ENCODE results near the gene C1orf226. TPM values are rescaled to one million over a fixed set of nuclear protein-coding genes. Genes with fewer than 3 reads are reported as not detected.

C1orf226 gene
- polyA plus RNA-seq, 1 donor (not counting 4 experiments of a cell fraction or from before 2014, with no cell fraction given), result 0.12 TPM

DNA sequence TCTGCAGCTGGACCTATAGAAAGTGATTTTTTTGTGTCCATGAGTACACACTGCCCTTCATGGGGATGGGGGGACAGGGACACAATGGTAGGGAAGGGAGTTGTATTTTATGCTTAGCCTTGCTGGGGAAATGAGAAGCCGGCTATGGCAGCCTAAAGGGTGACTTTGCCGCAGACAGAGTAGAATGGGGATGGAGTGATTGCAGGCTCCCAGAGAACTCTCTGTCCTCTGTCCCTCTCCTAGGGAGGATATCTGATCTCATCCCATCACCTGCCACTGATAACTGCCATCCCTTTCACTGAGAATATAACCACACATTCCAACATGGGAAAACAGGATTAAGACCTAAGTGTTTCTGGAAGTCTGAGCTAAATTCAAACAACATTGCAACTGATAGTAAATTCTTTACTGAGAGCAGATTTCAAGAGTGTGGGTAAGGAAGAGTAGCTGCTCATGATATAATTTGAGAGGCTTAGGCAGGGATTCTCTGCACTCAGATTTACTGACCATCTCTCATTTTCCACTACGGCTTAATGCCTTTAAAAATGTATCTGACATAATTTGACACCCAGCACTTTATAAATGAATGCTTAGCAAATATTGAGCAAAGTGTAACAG lies 16.5 kb downstream of the C1orf226 start:
- TF ChIP-seq EZH2 (IDR thresholded peaks at IDR 0.05; ENCODE audit: low read length), result no peak
- TF ChIP-seq, protein P1, sequence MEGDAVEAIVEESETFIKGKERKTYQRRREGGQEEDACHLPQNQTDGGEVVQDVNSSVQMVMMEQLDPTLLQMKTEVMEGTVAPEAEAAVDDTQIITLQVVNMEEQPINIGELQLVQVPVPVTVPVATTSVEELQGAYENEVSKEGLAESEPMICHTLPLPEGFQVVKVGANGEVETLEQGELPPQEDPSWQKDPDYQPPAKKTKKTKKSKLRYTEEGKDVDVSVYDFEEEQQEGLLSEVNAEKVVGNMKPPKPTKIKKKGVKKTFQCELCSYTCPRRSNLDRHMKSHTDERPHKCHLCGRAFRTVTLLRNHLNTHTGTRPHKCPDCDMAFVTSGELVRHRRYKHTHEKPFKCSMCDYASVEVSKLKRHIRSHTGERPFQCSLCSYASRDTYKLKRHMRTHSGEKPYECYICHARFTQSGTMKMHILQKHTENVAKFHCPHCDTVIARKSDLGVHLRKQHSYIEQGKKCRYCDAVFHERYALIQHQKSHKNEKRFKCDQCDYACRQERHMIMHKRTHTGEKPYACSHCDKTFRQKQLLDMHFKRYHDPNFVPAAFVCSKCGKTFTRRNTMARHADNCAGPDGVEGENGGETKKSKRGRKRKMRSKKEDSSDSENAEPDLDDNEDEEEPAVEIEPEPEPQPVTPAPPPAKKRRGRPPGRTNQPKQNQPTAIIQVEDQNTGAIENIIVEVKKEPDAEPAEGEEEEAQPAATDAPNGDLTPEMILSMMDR (optimal IDR thresholded peaks at IDR 0.05 in 1 of 3, IDR thresholded peaks at IDR 0.05 in 1 of 3, conservative IDR thresholded peaks at IDR 0.05 in 1 of 3; ENCODE audit: extremely low read depth in 1 of 3, insufficient read depth in 2 of 3, low read length in 3 of 3), result no peak

DNA sequence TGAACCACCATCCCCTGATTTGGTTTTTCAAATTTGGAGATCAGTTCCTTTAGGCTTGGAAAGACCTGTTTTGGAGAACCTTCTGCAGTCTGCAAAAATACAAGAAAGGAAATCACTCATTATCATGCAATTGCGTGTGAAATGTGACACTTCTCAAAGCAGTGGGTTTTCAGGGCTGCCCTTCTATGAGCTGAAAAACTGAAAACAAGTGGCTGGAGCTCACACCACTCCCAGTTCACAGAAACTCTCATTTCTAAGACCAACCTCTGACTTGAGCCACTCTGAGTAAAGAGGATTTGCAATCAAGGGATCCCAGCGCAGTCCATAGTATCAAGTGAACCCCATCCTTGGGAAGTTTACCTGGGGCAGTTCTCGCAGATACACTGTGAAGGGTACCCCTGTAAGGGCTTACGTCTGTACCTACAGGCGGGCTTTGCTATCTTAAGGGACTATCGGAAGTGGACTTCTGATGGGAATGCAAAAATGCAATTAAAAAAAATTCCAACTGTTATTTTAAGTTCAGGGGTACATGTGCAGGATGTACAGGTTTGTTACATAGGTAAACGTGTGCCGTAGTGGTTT lies 17.6 kb downstream of the C1orf226 start:
- Histone ChIP-seq H3K9me1 (ENCODE audit: control insufficient read depth, extremely low read depth, insufficient read depth, low read length) (no peaks in the 10 kb centered on the region), H3K36me3 (ENCODE audit: control insufficient read depth in 2 of 2, extremely low read depth in 1 of 2, insufficient read depth in 2 of 2, low read length in 2 of 2) (no peaks in the 10 kb centered on the region), H2AFZ (ENCODE audit: control insufficient read depth, low read length) (no peak overlapping the region), H3K4me3 (ENCODE audit: control insufficient read depth in 2 of 3, extremely low read depth in 1 of 3, insufficient read depth in 2 of 3, low read depth in 1 of 3, low read length in 3 of 3) (no peak overlapping the region), H3K9me3 (ENCODE audit: control insufficient read depth, low read depth, low read length) (no peaks in the 10 kb centered on the region), H4K20me1 (ENCODE audit: control insufficient read depth, extremely low read depth, insufficient read depth, low read length) (no peaks in the 10 kb centered on the region), H3K4me1 (ENCODE audit: control insufficient read depth, extremely low read depth, insufficient read depth, low read length) (no peaks in the 10 kb centered on the region), H3K79me2 (ENCODE audit: control insufficient read depth, insufficient read depth, low read length) (no peaks in the 10 kb centered on the region), H3K4me2 (ENCODE audit: control insufficient read depth, extremely low read depth, insufficient read depth, low read depth, low read length) (no peak overlapping the region), H3K27ac (ENCODE audit: control insufficient read depth, insufficient read depth, low read length) (no peak overlapping the region), H3K9ac (ENCODE audit: control insufficient read depth, extremely low read depth, insufficient read depth, low read length) (no peak overlapping the region), H3K27me3 (ENCODE audit: control insufficient read depth, extremely low read depth, insufficient read depth, low read length) (peaks cover 7% of the 10 kb centered on the region)
- DNase-seq (ENCODE audit: low read depth, low spot score) (no peak), FAIRE-seq (no peak)
- dilution Hi-C loops (cut with MboI; ENCODE audit: extremely low pct_ligation_motif_present, low sequenced_read_pairs), result no loop called here
- TF ChIP-seq EZH2 (IDR thresholded peaks at IDR 0.05; ENCODE audit: low read length), result no peak
- TF ChIP-seq, protein P1 (optimal IDR thresholded peaks at IDR 0.05 in 1 of 3, IDR thresholded peaks at IDR 0.05 in 1 of 3, conservative IDR thresholded peaks at IDR 0.05 in 1 of 3; ENCODE audit: extremely low read depth in 1 of 3, insufficient read depth in 2 of 3, low read length in 3 of 3), result no peak

More for the DNA sequence above, 16.5 kb downstream of the C1orf226 start:
- H3K36me3 ChIP-seq (ENCODE audit: control insufficient read depth in 2 of 2, extremely low read depth in 1 of 2, insufficient read depth in 2 of 2, low read length in 2 of 2), result no peaks in the 10 kb centered on the region
- H3K9ac ChIP-seq (ENCODE audit: control insufficient read depth, extremely low read depth, insufficient read depth, low read length), result no peak overlapping the region
- H3K4me2 ChIP-seq (ENCODE audit: control insufficient read depth, extremely low read depth, insufficient read depth, low read depth, low read length), result no peak overlapping the region
- H3K27me3 ChIP-seq (ENCODE audit: control insufficient read depth, extremely low read depth, insufficient read depth, low read length), result peaks cover 7% of the 10 kb centered on the region
- no peaks in the 10 kb centered on the region for H4K20me1 ChIP-seq (ENCODE audit: control insufficient read depth, extremely low read depth, insufficient read depth, low read length)
- FAIRE-seq (no peak), DNase-seq (ENCODE audit: low read depth, low spot score) (no peak)
- H3K4me3 ChIP-seq (ENCODE audit: control insufficient read depth in 2 of 3, extremely low read depth in 1 of 3, insufficient read depth in 2 of 3, low read depth in 1 of 3, low read length in 3 of 3), result no peak overlapping the region
- no peaks in the 10 kb centered on the region for H3K4me1 ChIP-seq (ENCODE audit: control insufficient read depth, extremely low read depth, insufficient read depth, low read length)
- H3K79me2 ChIP-seq (ENCODE audit: control insufficient read depth, insufficient read depth, low read length), result no peaks in the 10 kb centered on the region
- dilution Hi-C loops (cut with MboI; ENCODE audit: extremely low pct_ligation_motif_present, low sequenced_read_pairs), result no loop called here
- H3K9me3 ChIP-seq (ENCODE audit: control insufficient read depth, low read depth, low read length), result no peaks in the 10 kb centered on the region
- no peak overlapping the region for H3K27ac ChIP-seq (ENCODE audit: control insufficient read depth, insufficient read depth, low read length)
- no peaks in the 10 kb centered on the region for H3K9me1 ChIP-seq (ENCODE audit: control insufficient read depth, extremely low read depth, insufficient read depth, low read length)
- no peak overlapping the region for H2AFZ ChIP-seq (ENCODE audit: control insufficient read depth, low read length)
